Activated CD4-positive, alpha-beta T cell treated with anti-CD3 and anti-CD28 coated beads, Interleukin-2, Interleukin-4, amounts not matched to agents 100 ng/mL and 50 ng/mL, durations not matched to agents 16 hours and 8 hours (primary cell): ENCODE data around the gene VKORC1L1.
"Not testable (repeated sequence)": the region's sequence is repeated elsewhere in the genome, so short reads cannot be mapped to it uniquely, and the experiment has no call there.

Experiments
- DNase-seq: peaks from one replicate; pipeline ENCODE4 v3.0.0-alpha.2; 2020; ENCODE audit warnings: low spot score

The VKORC1L1 gene

GRCh38 chr7:65938336-65938895 is 65.5 kb downstream of the VKORC1L1 start:
- no peak for DNase-seq

GRCh38 chr7:65945787-65946186 is 72.9 kb downstream of the VKORC1L1 start:
- DNase-seq = not testable (repeated sequence)

DNA sequence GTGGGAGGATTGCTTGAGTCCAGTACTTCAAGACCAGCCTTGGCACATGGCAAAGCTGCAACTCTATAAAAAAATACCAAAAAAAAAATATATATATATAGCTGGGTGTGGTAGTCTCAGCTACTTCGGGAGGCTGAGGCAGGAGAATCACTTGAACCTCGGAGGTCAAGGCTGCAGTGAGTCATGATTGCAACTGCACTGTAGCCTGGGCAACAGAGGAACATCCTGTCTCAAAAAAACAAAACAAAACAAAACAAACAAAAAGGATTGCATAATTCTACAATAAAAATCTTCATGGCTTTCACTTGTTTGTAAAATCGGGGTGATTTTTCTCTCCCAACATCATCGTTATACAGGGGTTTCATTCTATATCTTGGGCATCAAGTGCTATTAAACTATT is 74.0 kb downstream of the VKORC1L1 start:
- no peak for DNase-seq

DNA sequence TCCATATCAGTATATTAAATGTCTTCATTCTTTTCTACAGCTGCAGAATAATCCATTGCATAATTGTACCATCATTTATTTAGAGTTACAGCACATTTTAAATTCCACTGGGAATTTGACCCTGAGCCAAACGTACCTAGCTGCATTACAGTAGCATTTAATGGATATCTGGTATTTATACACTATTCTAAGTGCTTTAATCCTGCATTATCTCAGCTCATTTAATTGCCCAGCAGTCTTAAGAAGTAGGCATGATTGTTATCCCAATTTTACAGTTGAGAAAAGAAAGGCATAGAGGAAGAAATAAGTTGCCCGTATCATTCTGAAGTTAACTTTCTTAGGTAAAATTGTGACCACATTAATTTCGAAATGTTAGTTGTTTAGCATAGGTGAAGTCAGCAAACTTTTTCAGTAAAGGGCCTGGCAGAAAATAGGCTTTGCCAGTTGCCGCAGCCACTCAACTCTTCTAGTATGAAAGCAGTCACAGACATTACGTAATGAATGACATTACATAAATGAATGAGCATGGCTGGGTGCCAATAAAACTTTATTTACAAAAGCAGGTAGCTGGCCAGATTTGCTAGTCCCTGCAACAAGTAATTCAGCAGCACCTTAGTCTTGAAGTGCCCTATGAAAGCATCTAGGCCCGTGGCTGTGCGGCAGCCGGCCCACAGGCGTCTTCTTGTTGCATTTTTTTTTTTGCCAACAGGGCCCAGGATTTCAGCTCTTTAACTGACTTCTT is 79.1 kb downstream of the VKORC1L1 start:
- no peak for DNase-seq

DNA sequence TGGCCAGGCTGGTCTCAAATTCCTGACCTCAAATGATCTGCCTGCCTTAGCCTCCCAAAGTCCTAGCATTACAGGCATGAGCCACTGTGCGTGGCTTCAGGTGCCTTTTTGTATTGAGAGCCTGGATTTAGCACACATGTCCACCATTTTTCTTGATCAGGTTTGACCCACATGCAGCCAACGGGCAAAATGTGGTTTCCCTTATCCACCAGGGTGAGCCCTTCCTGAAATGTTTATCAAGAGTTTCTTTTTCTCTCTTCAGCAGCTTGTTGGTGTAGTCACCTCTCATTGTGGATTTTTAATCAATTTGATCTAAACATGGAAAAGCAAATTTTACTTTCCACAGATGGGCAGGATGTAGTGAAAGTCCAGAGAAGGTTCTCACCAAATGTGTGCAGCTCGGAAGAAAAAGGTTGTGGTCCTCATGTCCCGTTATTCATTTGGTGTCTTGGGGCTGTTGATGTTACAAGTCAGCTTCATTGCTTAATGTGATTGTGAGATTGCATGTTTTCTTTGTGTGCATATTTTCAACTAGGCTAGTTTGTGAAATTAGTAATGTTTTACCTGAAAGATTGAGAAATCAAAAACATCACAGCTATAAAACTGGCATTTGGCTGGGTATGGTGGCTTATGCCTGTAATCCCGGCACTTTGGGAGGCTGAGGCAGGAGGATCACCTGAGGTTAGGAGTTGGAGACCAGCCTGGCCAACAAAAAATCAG is 80.3 kb downstream of the VKORC1L1 start:
- DNase-seq = no peak

DNA sequence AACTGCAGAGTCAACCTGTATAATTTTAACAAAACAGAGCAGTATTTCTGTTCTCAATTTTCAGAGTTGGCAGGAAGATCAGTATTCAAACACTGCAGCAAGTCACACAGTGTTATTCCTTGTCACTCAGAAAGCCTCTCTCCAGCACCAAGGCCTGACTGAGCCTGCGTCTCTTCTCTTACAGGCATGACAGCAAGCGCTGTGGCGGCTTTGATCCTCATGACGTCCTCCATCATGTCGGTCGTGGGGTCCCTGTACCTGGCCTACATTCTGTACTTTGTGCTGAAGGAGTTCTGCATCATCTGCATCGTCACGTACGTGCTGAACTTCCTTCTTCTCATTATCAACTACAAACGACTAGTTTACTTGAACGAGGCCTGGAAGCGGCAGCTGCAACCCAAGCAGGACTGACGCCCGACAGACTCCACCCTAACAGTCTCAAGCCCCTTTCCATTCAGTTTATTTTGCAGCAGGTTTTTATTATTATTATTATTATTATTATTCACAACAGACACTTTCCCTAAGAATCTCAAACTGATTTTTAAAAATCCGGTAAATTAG is 81.1 kb downstream of the VKORC1L1 start:
- DNase-seq = no peak

- no peak for DNase-seq
Observed at GRCh38 chr7:65955718-65956117, 82.8 kb downstream of the VKORC1L1 start.

- DNase-seq = no peak
Observed at GRCh38 chr7:65960351-65961074, 87.6 kb downstream of the VKORC1L1 start.

DNA sequence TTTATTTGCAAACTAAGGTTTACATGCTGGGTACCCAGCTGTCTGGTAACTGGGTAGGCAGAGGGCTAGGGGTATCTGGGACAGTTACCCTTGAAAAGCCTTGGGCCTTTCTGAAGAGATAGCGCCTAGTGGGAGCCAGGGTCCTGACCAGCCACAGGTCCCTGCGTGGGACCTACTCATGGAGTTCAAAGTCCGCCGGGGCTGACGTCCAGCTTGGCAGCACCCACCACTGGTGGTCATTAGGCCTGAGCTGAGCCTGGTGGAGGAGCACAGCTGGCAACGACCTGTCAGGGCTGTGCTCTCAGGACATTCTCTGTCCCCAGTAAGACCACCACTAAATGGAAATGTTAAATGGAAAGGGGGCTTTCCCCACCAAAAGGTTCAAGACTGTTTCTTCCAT is 89.2 kb downstream of the VKORC1L1 start:
- no peak for DNase-seq

DNA sequence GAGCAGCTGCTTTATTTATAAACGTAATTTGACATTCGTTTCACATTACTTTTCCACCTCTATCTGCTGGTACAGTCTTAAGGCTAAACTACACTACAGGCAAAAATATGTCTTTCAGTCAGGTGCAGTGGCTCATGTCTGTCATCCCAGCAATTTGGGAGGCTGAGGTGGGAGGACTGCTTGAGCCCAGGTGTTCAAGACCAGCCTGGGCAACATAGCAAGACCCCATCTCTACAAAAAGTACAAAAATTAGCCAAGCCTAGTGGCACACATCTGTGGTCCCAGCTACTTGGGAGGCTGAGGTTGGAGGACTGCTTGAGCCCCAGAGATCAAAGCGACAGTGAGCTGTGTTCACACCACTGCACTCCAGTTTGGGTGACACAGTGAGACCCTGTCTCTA is 91.8 kb downstream of the VKORC1L1 start:
- not testable (repeated sequence) for DNase-seq

GRCh38 chr7:65966146-65966545 is 93.3 kb downstream of the VKORC1L1 start:
- no peak for DNase-seq

GRCh38 chr7:65967361-65968155 is 94.7 kb downstream of the VKORC1L1 start:
- no peak for DNase-seq

DNA sequence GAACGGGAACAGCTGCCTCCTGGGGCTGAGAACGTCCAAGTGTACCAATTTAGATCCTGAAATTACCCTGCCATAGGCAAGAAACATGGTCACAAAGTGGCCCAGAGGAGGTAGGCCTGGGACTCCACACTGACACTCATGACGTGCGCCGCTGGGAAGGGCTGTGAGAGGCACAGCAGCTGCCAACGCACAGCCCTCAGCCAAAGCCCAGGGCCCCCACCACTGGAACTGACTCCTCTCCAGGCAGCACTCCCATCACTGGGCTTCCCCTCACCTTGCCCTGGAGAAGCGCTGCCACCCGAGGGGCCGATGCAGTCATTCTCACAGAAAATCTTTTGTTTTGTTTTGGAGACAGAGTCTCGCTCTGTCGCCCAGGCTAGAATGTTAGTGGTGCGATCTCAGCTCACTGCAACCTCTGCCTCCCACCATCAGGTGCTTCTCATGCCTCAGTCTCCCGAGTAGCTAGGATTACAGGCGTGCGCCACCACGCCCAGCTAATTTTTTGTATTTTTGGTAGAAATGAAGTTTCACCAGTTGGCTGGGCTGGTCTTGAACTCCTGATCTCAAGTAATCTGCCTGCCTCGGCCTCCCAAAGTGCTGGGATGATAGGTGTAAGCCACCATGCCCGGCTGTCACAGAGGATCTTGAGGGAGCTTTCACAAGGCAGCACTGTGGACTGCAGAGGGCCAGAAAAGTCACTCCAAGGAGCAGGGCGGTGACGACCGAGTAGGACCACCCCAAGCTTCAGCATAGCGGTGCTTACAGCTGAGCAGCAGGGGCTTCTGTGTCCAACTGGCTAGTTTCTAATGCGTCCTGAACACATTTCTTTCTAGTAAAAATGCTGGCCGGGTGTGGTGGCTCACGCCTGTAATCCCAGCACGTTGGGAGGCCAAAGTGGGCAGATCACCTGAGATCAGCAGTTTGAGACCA is 95.6 kb downstream of the VKORC1L1 start:
- DNase-seq = no peak

- no peak for DNase-seq
Observed at GRCh38 chr7:65971021-65971420, 98.1 kb downstream of the VKORC1L1 start.

DNA sequence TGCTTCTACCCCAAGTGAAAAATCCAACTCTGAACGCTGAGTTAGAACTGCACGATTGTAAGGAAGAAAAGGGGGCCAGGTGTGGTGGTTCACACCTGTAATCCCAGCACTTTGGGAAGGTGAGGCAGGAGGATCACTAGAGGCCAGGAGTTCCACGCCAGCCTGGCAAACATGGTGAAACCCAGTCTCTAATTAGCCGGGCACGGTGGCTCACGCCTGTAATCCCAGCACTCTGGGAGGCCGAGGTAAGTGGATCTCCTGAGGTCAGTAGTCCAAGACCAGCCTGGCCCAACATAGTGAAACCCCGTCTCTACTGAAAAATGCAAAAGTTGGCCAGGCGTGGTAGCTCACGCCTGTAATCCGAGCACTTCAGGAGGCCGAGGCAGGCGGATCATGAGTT is 100.1 kb downstream of the VKORC1L1 start:
- DNase-seq = no peak

- no peak for DNase-seq
Observed at GRCh38 chr7:65974191-65974801, 101.4 kb downstream of the VKORC1L1 start.

- DNase-seq = no peak
Observed at GRCh38 chr7:65974876-65975275, 102.0 kb downstream of the VKORC1L1 start.

DNA sequence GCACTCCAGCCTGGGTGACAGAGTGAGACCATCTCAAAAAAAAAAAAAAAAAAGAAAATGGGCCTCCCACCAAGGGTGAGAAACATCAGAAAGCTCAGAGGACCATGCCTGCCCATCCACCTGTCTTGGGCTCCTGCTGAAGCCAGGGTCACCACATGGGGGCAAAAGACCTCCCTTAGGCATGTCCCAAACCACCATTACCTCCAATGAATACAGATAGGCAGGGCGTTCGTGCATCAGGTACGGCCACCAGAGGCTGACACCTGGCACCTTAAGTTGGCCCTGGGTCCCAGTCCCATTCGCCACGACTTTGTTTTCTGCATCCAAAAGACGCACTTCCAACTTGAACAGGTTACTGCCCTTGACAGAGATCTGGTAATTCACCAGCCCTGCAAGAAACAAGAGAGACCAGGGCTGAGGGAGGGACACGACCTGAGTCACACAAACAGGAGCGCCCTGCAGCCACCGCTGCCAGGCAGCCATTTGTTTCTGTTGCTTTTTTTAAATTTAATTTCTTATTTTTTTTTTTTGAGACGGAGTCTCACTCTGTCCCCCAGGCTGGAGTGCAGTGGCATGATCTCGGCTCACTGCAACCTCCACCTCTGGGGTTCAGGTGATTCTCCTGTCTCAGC is 103.1 kb downstream of the VKORC1L1 start:
- DNase-seq = no peak

DNA sequence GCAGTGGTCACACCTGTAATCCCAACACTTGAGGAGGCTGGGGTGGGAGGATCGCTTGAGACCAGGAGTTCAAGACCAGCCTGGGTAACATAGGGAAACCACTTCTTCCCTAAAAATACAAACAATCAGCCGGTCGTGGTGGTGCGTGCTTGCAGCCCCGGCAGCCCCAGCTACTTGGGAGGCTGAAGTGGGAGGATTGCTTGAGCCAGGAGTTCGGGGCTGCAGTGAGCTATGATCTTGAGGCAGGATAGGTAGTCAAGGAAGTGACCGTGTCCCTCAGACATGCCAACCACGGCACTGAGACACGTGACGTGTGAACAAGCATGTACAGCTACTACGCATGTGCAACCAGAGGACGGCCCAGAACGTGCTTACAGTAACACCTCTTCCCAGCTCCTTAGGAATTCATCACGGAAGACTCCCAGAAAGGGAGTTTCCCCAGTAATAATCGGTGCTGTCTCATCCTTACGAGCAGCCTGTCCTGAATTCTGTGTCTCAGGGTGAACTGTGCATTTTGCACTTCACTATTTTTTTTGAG is 103.9 kb downstream of the VKORC1L1 start:
- DNase-seq = no peak
